CD4-positive, alpha-beta T cell (primary cell): ENCODE results near the gene WDFY3. TPM values are rescaled to one million over a fixed set of nuclear protein-coding genes. Genes with fewer than 3 reads are reported as not detected.

Experiments
- ATAC-seq: fragments of 200-7000 bp; cut with Tn5 transposase; one replicate; pipeline ENCODE4 v1.10.0; 2022; ENCODE audit warnings: mild to moderate bottlenecking; ENCODE audit not compliant: poor library complexity
- CTCF ChIA-PET: fragments of 350-600 bp; sonication (Branson Sonifier 250); formaldehyde crosslinking; loops from one replicate; lab custom pipeline; 2021; ENCODE audit warnings: antibody characterized with exemption, inconsistent platforms; lab: Charles Lee
- POLR2A ChIA-PET: fragments of 350-600 bp; sonication (Branson Sonifier 250); formaldehyde crosslinking; loops from one replicate; lab custom pipeline; 2021; ENCODE audit warnings: antibody characterized with exemption, inconsistent platforms; lab: Charles Lee
- DNase-seq, 14 experiments: peaks; one replicate each; pipeline ENCODE4 v3.0.0-alpha.2; 2013 to 2020; ENCODE audit warnings: mixed read lengths in 2 of 14
- H3K27ac ChIP-seq, 2 donors: one replicate each; pipeline versions ENCODE4 v1.5.1 to v1.7.0; 2013; ENCODE audit warnings: low read length in 2 of 2, low read depth in 1 of 2, mild to moderate bottlenecking in 1 of 2
- H3K27me3 ChIP-seq, 2 experiments: 1 replicate in 1 of 2; 2 replicates in 1 of 2; pipeline versions ENCODE4 v1.6.1 to v1.7.0; 2013; ENCODE audit warnings: low read length in 2 of 2, control low read depth in 1 of 2, mild to moderate bottlenecking in 1 of 2, moderate library complexity in 1 of 2; ENCODE audit not compliant: insufficient read depth in 2 of 2, control insufficient read depth in 1 of 2
- H3K36me3 ChIP-seq: one replicate; pipeline ENCODE4 v1.6.1; 2013; ENCODE audit warnings: low read length, control low read depth; ENCODE audit not compliant: insufficient read depth
- H3K4me1 ChIP-seq: one replicate; pipeline ENCODE4 v1.6.1; 2013; ENCODE audit warnings: low read length, control low read depth; ENCODE audit not compliant: insufficient read depth
- H3K4me3 ChIP-seq: one replicate; pipeline ENCODE4 v1.5.1; 2013; ENCODE audit warnings: mild to moderate bottlenecking, low read length, moderate library complexity
- H3K9me3 ChIP-seq, 2 experiments: 1 replicate in 1 of 2; 2 replicates in 1 of 2; pipeline versions ENCODE4 v1.6.1 to v1.7.0; 2013; ENCODE audit warnings: low read length in 2 of 2, mild to moderate bottlenecking in 2 of 2, control low read depth in 1 of 2, moderate library complexity in 1 of 2; ENCODE audit not compliant: control insufficient read depth in 1 of 2, insufficient read depth in 1 of 2
- H3K27ac Mint-ChIP-seq: one replicate; pipeline ENCODE4 v1.8.0; 2020; ENCODE audit warnings: mixed read lengths
- H3K27me3 Mint-ChIP-seq: one replicate; pipeline ENCODE4 v1.8.0; 2021; ENCODE audit warnings: mixed read lengths
- H3K36me3 Mint-ChIP-seq: one replicate; pipeline ENCODE4 v1.8.0; 2021; ENCODE audit warnings: low read depth, mixed read lengths
- H3K4me1 Mint-ChIP-seq: one replicate; pipeline ENCODE4 v1.8.0; 2021; ENCODE audit warnings: low read depth, mixed read lengths
- H3K4me3 Mint-ChIP-seq: one replicate; pipeline ENCODE4 v1.8.0; 2020; ENCODE audit warnings: mild to moderate bottlenecking, mixed read lengths
- H3K9me3 Mint-ChIP-seq: one replicate; pipeline ENCODE4 v1.8.0; 2020; ENCODE audit warnings: mixed read lengths
- intact Hi-C, 2 experiments: fragments of 100-400 bp; cut with DNase I in 1 of 2; cut with micrococcal nuclease in 1 of 2; formaldehyde crosslinking; loops; one replicate each; pipeline versions ENCODE4 v1.15.1 to v1.9.0; 2023 to 2025; cut with DNase I, micrococcal nuclease
- total RNA-seq, 174 experiments: library from RNA in 2 of 174; stranded (reverse) in 2 of 174; gene quantifications; one replicate each; pipeline ENCODE4 v1.2.3 and lab custom pipeline; 2021 to 2026
- TF ChIP-seq, protein P1 (sequence below): fragments of 200-600 bp; IDR thresholded peaks from one replicate; pipeline ENCODE4 v1.8.0; 2022; ENCODE audit warnings: antibody characterized with exemption, mild to moderate bottlenecking

WDFY3 gene
- total RNA-seq, 2 experiments from 2014 or later = 0.60 to 0.75 TPM

- no peaks in the 10 kb centered on the region for H3K9me3 ChIP-seq
- H3K4me3 ChIP-seq = no peak overlapping the region
- Mint-ChIP-seq H3K4me1 (no peaks in the 10 kb centered on the region), H3K27me3 (no peaks in the 10 kb centered on the region), H3K9me3 (no peaks in the 10 kb centered on the region), H3K27ac (no peak overlapping the region), H3K36me3 (no peaks in the 10 kb centered on the region), H3K4me3 (no peak overlapping the region)
- ATAC-seq (no peak), DNase-seq (no peak)
- intact Hi-C loops = no loop called here
- TF ChIP-seq, protein P1, sequence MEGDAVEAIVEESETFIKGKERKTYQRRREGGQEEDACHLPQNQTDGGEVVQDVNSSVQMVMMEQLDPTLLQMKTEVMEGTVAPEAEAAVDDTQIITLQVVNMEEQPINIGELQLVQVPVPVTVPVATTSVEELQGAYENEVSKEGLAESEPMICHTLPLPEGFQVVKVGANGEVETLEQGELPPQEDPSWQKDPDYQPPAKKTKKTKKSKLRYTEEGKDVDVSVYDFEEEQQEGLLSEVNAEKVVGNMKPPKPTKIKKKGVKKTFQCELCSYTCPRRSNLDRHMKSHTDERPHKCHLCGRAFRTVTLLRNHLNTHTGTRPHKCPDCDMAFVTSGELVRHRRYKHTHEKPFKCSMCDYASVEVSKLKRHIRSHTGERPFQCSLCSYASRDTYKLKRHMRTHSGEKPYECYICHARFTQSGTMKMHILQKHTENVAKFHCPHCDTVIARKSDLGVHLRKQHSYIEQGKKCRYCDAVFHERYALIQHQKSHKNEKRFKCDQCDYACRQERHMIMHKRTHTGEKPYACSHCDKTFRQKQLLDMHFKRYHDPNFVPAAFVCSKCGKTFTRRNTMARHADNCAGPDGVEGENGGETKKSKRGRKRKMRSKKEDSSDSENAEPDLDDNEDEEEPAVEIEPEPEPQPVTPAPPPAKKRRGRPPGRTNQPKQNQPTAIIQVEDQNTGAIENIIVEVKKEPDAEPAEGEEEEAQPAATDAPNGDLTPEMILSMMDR = no peak
- H3K27me3 ChIP-seq = no peaks in the 10 kb centered on the region
- POLR2A ChIA-PET = no interaction called here
- H3K4me1 ChIP-seq = no peaks in the 10 kb centered on the region
- no peaks in the 10 kb centered on the region for H3K36me3 ChIP-seq
- CTCF ChIA-PET = no interaction called here
- H3K27ac ChIP-seq = no peak overlapping the region
Measured at GRCh38 chr4:84897516-84897915, 69.0 kb downstream of the WDFY3 start.

DNA sequence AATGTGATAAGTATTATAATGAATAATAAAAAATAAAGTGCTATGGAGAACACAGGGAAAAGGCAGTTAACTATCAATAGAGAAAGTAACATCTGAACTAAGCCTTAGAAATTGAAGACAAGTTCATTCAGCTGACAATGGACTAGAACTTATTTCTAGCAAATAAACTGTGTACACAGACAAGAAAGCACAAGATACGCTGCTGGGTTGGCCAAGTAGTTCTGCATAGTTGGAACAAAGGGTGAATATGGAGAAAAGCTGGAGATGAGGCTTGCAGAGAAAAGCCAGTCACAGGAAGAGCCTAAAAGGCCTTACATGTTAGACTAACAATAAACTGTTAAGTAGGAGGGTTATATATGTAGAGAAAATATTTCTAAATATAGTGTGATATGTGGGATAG lies 71.2 kb downstream of the WDFY3 start:
- CTCF ChIA-PET = no interaction called here
- Histone ChIP-seq H3K9me3 (no peaks in the 10 kb centered on the region), H3K27ac (no peak overlapping the region), H3K4me1 (no peaks in the 10 kb centered on the region), H3K27me3 (no peaks in the 10 kb centered on the region), H3K36me3 (no peaks in the 10 kb centered on the region), H3K4me3 (no peak overlapping the region)
- Mint-ChIP-seq H3K4me1 (no peaks in the 10 kb centered on the region), H3K27me3 (no peaks in the 10 kb centered on the region), H3K9me3 (no peaks in the 10 kb centered on the region), H3K4me3 (no peak overlapping the region), H3K36me3 (no peaks in the 10 kb centered on the region), H3K27ac (no peak overlapping the region)
- TF ChIP-seq, protein P1 = no peak
- intact Hi-C loops = no loop called here
- POLR2A ChIA-PET = no interaction called here
- ATAC-seq (no peak), DNase-seq (no peak)

- Mint-ChIP-seq H3K27me3 (no peaks in the 10 kb centered on the region), H3K4me3 (no peak overlapping the region), H3K27ac (no peak overlapping the region), H3K4me1 (no peaks in the 10 kb centered on the region), H3K36me3 (no peaks in the 10 kb centered on the region), H3K9me3 (no peaks in the 10 kb centered on the region)
- H3K27me3 ChIP-seq = no peaks in the 10 kb centered on the region
- CTCF ChIA-PET = no interaction called here
- H3K4me1 ChIP-seq = no peaks in the 10 kb centered on the region
- intact Hi-C loops = no loop called here
- H3K9me3 ChIP-seq = no peaks in the 10 kb centered on the region
- no peak for ATAC-seq
- POLR2A ChIA-PET = no interaction called here
- H3K36me3 ChIP-seq = no peaks in the 10 kb centered on the region
- H3K27ac ChIP-seq = no peak overlapping the region
- TF ChIP-seq, protein P1 = no peak
- no peak for DNase-seq
- H3K4me3 ChIP-seq = no peak overlapping the region
Measured at GRCh38 chr4:84894621-84895020, 71.9 kb downstream of the WDFY3 start.
